GM23248 (cell line): ENCODE results near the gene ERO1B. TPM values are rescaled to one million over a fixed set of nuclear protein-coding genes. Genes with fewer than 3 reads are reported as not detected.

Experiments used
- DNase-seq: peaks from one replicate; pipeline ENCODE4 v3.0.0-alpha.2; 2015
- H2AFZ ChIP-seq: fragments of 200-600 bp; sonication (generic); 2 replicates; pipeline ENCODE4 v1.6.1; 2016; ENCODE audit warnings: antibody characterized with exemption
- H3F3A ChIP-seq: fragments of 200-600 bp; sonication (generic); 2 replicates; pipeline ENCODE4 v1.6.1; 2016; ENCODE audit warnings: mild to moderate bottlenecking, antibody characterized with exemption, mixed run types; ENCODE audit not compliant: insufficient read depth
- H3K27ac ChIP-seq: fragments of 200-600 bp; sonication (generic); 2 replicates; pipeline ENCODE4 v1.5.1; 2016; ENCODE audit warnings: mild to moderate bottlenecking
- H3K27me3 ChIP-seq: fragments of 200-600 bp; sonication (generic); replicated peaks from 2 replicates; pipeline ENCODE4 v1.6.1; 2016; ENCODE audit warnings: mild to moderate bottlenecking; ENCODE audit not compliant: insufficient read depth
- H3K36me3 ChIP-seq: fragments of 200-600 bp; sonication (generic); 2 replicates; pipeline ENCODE4 v1.6.1; 2016; ENCODE audit warnings: low read depth, mild to moderate bottlenecking
- H3K4me1 ChIP-seq: fragments of 200-600 bp; sonication (generic); 2 replicates; pipeline ENCODE4 v1.6.1; 2016; ENCODE audit warnings: mild to moderate bottlenecking; ENCODE audit not compliant: insufficient read depth
- H3K4me2 ChIP-seq: fragments of 200-600 bp; sonication (generic); one replicate; pipeline ENCODE4 v1.6.1; 2016; ENCODE audit warnings: mild to moderate bottlenecking; ENCODE audit not compliant: unreplicated experiment
- H3K4me3 ChIP-seq: fragments of 200-600 bp; sonication (generic); 2 replicates; pipeline ENCODE4 v1.5.1; 2016; ENCODE audit warnings: mild to moderate bottlenecking
- H3K79me2 ChIP-seq: fragments of 200-600 bp; sonication (generic); 2 replicates; pipeline ENCODE4 v1.6.1; 2016; ENCODE audit warnings: mild to moderate bottlenecking; ENCODE audit not compliant: insufficient read depth
- H3K9ac ChIP-seq: fragments of 200-600 bp; sonication (generic); 2 replicates; pipeline ENCODE4 v1.6.1; 2016; ENCODE audit warnings: mild to moderate bottlenecking
- H3K9me2 ChIP-seq: fragments of 200-600 bp; sonication (generic); 2 replicates; pipeline ENCODE4 v1.6.1; 2016; ENCODE audit warnings: mixed run types, mild to moderate bottlenecking, moderate library complexity; ENCODE audit not compliant: insufficient read depth
- H3K9me3 ChIP-seq: fragments of 200-600 bp; sonication (generic); one replicate; pipeline ENCODE4 v1.6.1; 2017; ENCODE audit warnings: low read depth
- H4K20me1 ChIP-seq: fragments of 200-600 bp; sonication (generic); 2 replicates; pipeline ENCODE4 v1.6.0; 2016; ENCODE audit not compliant: insufficient read depth
- EZH2 ChIP-seq: fragments of 200-600 bp; sonication (generic); IDR thresholded peaks from 2 replicates; pipeline ENCODE4 v1.6.1; 2018; ENCODE audit warnings: antibody characterized with exemption, mild to moderate bottlenecking; ENCODE audit not compliant: insufficient read depth, poor library complexity, severe bottlenecking
- EZH2phosphoT487 ChIP-seq: fragments of 200-600 bp; sonication (generic); IDR thresholded peaks from 2 replicates; pipeline ENCODE4 v1.6.1; 2018; ENCODE audit warnings: antibody characterized with exemption, moderate library complexity, mild to moderate bottlenecking, low read depth; ENCODE audit not compliant: insufficient read depth
- WGBS, 2 experiments: methylation state at CpG; one replicate each; pipeline ENCODE4 v1.1.6; 2015 to 2017; ENCODE audit warnings: low lambda C conversion rate in 2 of 2, low coverage in 1 of 2; ENCODE audit errors: missing lambda C conversion rate in 2 of 2; 5-methylcytosine and 5-hydroxymethylcytosine counted together
- in situ Hi-C: fragments of 300-500 bp; cut with MboI; formaldehyde crosslinking; loops from 2 replicates; pipeline ENCODE4 v1.15.0; 2020
- polyA plus RNA-seq: library from polyadenylated mRNA; unstranded; fragments of >200 nt; fragmentation: Nextera tagmentation; extraction: Ambion mirVana; gene quantifications from 2 replicates; pipeline ENCODE4 v1.2.1, GENCODE V29; 2016
- total RNA-seq: library from RNA; depleted of rRNA; stranded (reverse); fragments of >200 nt; shearing (Covaris generic); gene quantifications from 2 replicates; pipeline ENCODE4 v1.2.3, GENCODE V29; 2014

ERO1B gene
- total and polyA plus RNA-seq, 2 experiments from 2014 or later = 1.7 to 1.9 TPM

GRCh38 chr1:236207569-236207968 is 74.2 kb downstream of the ERO1B start:
- WGBS, 2 experiments = 92 to 97% methylated on average over 4 of the region's 4 CpGs
- Histone ChIP-seq H3K27ac (no peak overlapping the region), H2AFZ (no peak overlapping the region), H3K9me2 (no peaks in the 10 kb centered on the region), H3K36me3 (no peaks in the 10 kb centered on the region), H3K9me3 (no peaks in the 10 kb centered on the region), H4K20me1 (no peaks in the 10 kb centered on the region), H3K4me2 (no peak overlapping the region), H3K4me3 (no peak overlapping the region), H3K79me2 (no peaks in the 10 kb centered on the region), H3K9ac (no peak overlapping the region), H3K27me3 (no peaks in the 10 kb centered on the region), H3F3A (peaks cover 8% of the 10 kb centered on the region; the same call in 1 of the 2 replicates), H3K4me1 (peaks cover 7% of the 10 kb centered on the region)
- DNase-seq = no peak
- in situ Hi-C loops = no loop called here
- TF ChIP-seq EZH2 = no peak
- TF ChIP-seq EZH2phosphoT487 = no peak

GRCh38 chr1:236207121-236207520 is 74.6 kb downstream of the ERO1B start:
- no peaks in the 10 kb centered on the region for H3K27me3 ChIP-seq
- H3F3A ChIP-seq = peaks cover 8% of the 10 kb centered on the region; the same call in 1 of the 2 replicates
- no peaks in the 10 kb centered on the region for H4K20me1 ChIP-seq
- H3K4me2 ChIP-seq = no peak overlapping the region
- H3K79me2 ChIP-seq = no peaks in the 10 kb centered on the region
- in situ Hi-C loops = no loop called here
- no peak for DNase-seq
- 68 to 79% methylated on average over 5 of the region's 5 CpGs for WGBS, 2 experiments
- H3K9me2 ChIP-seq = no peaks in the 10 kb centered on the region
- no peak overlapping the region for H3K27ac ChIP-seq
- no peaks in the 10 kb centered on the region for H3K36me3 ChIP-seq
- H3K4me1 ChIP-seq = peaks cover 7% of the 10 kb centered on the region
- H3K9me3 ChIP-seq = no peaks in the 10 kb centered on the region
- no peak overlapping the region for H3K4me3 ChIP-seq
- H2AFZ ChIP-seq = no peak overlapping the region
- no peak overlapping the region for H3K9ac ChIP-seq
- no peak for TF ChIP-seq EZH2phosphoT487
- no peak for TF ChIP-seq EZH2

- Histone ChIP-seq H3K9me2 (no peaks in the 10 kb centered on the region), H3K4me3 (no peak overlapping the region), H3K4me2 (no peak overlapping the region), H3K36me3 (no peaks in the 10 kb centered on the region), H4K20me1 (no peaks in the 10 kb centered on the region), H3K79me2 (no peaks in the 10 kb centered on the region), H3K9ac (no peak overlapping the region), H2AFZ (no peak overlapping the region), H3K27me3 (no peaks in the 10 kb centered on the region), H3K9me3 (no peaks in the 10 kb centered on the region), H3F3A (peaks cover 8% of the 10 kb centered on the region; the same call in 1 of the 2 replicates), H3K4me1 (peaks cover 7% of the 10 kb centered on the region), H3K27ac (no peak overlapping the region)
- DNase-seq = no peak
- 75 to 76% methylated on average over 4 of the region's 4 CpGs for WGBS, 2 experiments
- no peak for TF ChIP-seq EZH2
- no peak for TF ChIP-seq EZH2phosphoT487
- in situ Hi-C loops = no loop called here
Measured at GRCh38 chr1:236206548-236206947, 75.2 kb downstream of the ERO1B start.

- Histone ChIP-seq H3K4me3 (no peak overlapping the region), H2AFZ (no peak overlapping the region), H4K20me1 (no peaks in the 10 kb centered on the region), H3K9me2 (no peaks in the 10 kb centered on the region), H3K4me1 (peaks cover 7% of the 10 kb centered on the region), H3K27ac (no peak overlapping the region), H3K4me2 (no peak overlapping the region), H3K79me2 (peaks cover 6% of the 10 kb centered on the region), H3F3A (peaks cover 8% of the 10 kb centered on the region; the same call in 1 of the 2 replicates), H3K27me3 (no peaks in the 10 kb centered on the region), H3K9ac (no peak overlapping the region), H3K36me3 (no peaks in the 10 kb centered on the region), H3K9me3 (no peaks in the 10 kb centered on the region)
- DNase-seq = peak; percentile 19
- WGBS, 2 experiments = 92 to 95% methylated on average over 3 of the region's 3 CpGs
- in situ Hi-C loops = no loop called here
- TF ChIP-seq EZH2 = no peak
- TF ChIP-seq EZH2phosphoT487 = no peak
Measured at GRCh38 chr1:236204656-236205055, 77.1 kb downstream of the ERO1B start.

- peaks cover 6% of the 10 kb centered on the region for H3K79me2 ChIP-seq
- no peak overlapping the region for H3K4me2 ChIP-seq
- TF ChIP-seq EZH2phosphoT487 (no peak), EZH2 (no peak)
- peak; percentile 64 for DNase-seq
- H3K9me2 ChIP-seq = no peaks in the 10 kb centered on the region
- WGBS, 2 experiments = 79 to 93% methylated on average over 1 of the region's 1 CpG
- in situ Hi-C loops = no loop called here
- no peak overlapping the region for H2AFZ ChIP-seq
- peaks cover 8% of the 10 kb centered on the region; the same call in 1 of the 2 replicates for H3F3A ChIP-seq
- H4K20me1 ChIP-seq = no peaks in the 10 kb centered on the region
- no peaks in the 10 kb centered on the region for H3K9me3 ChIP-seq
- no peaks in the 10 kb centered on the region for H3K36me3 ChIP-seq
- H3K27me3 ChIP-seq = no peaks in the 10 kb centered on the region
- no peak overlapping the region for H3K27ac ChIP-seq
- H3K9ac ChIP-seq = no peak overlapping the region
- no peak overlapping the region for H3K4me3 ChIP-seq
- peaks cover 7% of the 10 kb centered on the region for H3K4me1 ChIP-seq
Measured at GRCh38 chr1:236204039-236204438, 77.7 kb downstream of the ERO1B start.
